ENCODE data around the gene LIME1. TPM values are rescaled to one million over a fixed set of nuclear protein-coding genes. Genes with fewer than 3 reads are reported as not detected.

LIME1 gene
- polyA plus RNA-seq, 4 donors = 4.6 to 13.6 (median 7.3) TPM

- DNase-seq (ENCODE audit: low read depth in 4 of 4, low spot score in 3 of 4) = no peak
Measured at GRCh38 chr20:63747622-63748069, 11.2 kb downstream of the LIME1 start.

GRCh38 chr20:63748070-63748933 lies 11.8 kb downstream of the LIME1 start:
- DNase-seq (ENCODE audit: low read depth in 4 of 4, low spot score in 3 of 4) = no peak

GRCh38 chr20:63748934-63749270 lies 12.4 kb downstream of the LIME1 start:
- DNase-seq (ENCODE audit: low read depth in 4 of 4, low spot score in 3 of 4) = no peak

GRCh38 chr20:63749597-63750508 lies 13.4 kb downstream of the LIME1 start:
- DNase-seq (ENCODE audit: low read depth in 4 of 4, low spot score in 3 of 4) = no peak

- no peak for DNase-seq (ENCODE audit: low read depth in 4 of 4, low spot score in 3 of 4)
Measured at GRCh38 chr20:63750807-63751470, 14.5 kb downstream of the LIME1 start.

GRCh38 chr20:63751471-63752271 lies 15.2 kb downstream of the LIME1 start:
- DNase-seq (ENCODE audit: low read depth in 4 of 4, low spot score in 3 of 4) = no peak

GRCh38 chr20:63752411-63753101 lies 16.1 kb downstream of the LIME1 start:
- no peak for DNase-seq (ENCODE audit: low read depth in 4 of 4, low spot score in 3 of 4)

- no peak for DNase-seq (ENCODE audit: low read depth in 4 of 4, low spot score in 3 of 4)
Measured at GRCh38 chr20:63753381-63753780, 16.9 kb downstream of the LIME1 start.

- no peak for DNase-seq (ENCODE audit: low read depth in 4 of 4, low spot score in 3 of 4)
Measured at GRCh38 chr20:63754008-63754407, 17.5 kb downstream of the LIME1 start.

- DNase-seq (ENCODE audit: low read depth in 4 of 4, low spot score in 3 of 4) = no peak
Measured at GRCh38 chr20:63755933-63756647, 19.6 kb downstream of the LIME1 start.

- no peak for DNase-seq (ENCODE audit: low read depth in 4 of 4, low spot score in 3 of 4)
Measured at GRCh38 chr20:63756648-63756991, 20.2 kb downstream of the LIME1 start.

GRCh38 chr20:63758152-63758551 lies 21.7 kb downstream of the LIME1 start:
- DNase-seq (ENCODE audit: low read depth in 4 of 4, low spot score in 3 of 4) = no peak

GRCh38 chr20:63759377-63759901 lies 23.0 kb downstream of the LIME1 start:
- no peak for DNase-seq (ENCODE audit: low read depth in 4 of 4, low spot score in 3 of 4)

GRCh38 chr20:63765082-63765873 lies 28.8 kb downstream of the LIME1 start:
- DNase-seq (ENCODE audit: low read depth in 4 of 4, low spot score in 3 of 4) = no peak

- no peak for DNase-seq (ENCODE audit: low read depth in 4 of 4, low spot score in 3 of 4)
Measured at GRCh38 chr20:63765902-63766301, 29.4 kb downstream of the LIME1 start.

- DNase-seq (ENCODE audit: low read depth in 4 of 4, low spot score in 3 of 4) = no peak
Measured at GRCh38 chr20:63766695-63767426, 30.4 kb downstream of the LIME1 start.

- DNase-seq (ENCODE audit: low read depth in 4 of 4, low spot score in 3 of 4) = no peak
Measured at GRCh38 chr20:63767456-63767855, 31.0 kb downstream of the LIME1 start.

Data from right renal pelvis (tissue), 4 donors.